Stimulated activated CD4-positive, alpha-beta T cell treated with anti-CD3 and anti-CD28 coated beads, Interleukin-1b, Interleukin-23, amount 100 ng/mL, for 48 hours (primary cell): Measurements from ENCODE around the gene MKRN2.

ENCODE experiments used
- DNase-seq: peaks from one replicate; pipeline ENCODE4 v3.0.0-alpha.2; 2020

MKRN2 gene

GRCh38 chr3:12557473-12558100 lies 700 bp downstream of the MKRN2 start:
- no peak for DNase-seq

GRCh38 chr3:12558706-12559105 lies 1.8 kb downstream of the MKRN2 start:
- no peak for DNase-seq

- DNase-seq: no peak
These were observed 2.6 kb downstream of the MKRN2 start for GRCh38 chr3:12559520-12559919.

- DNase-seq: peak; percentile 43
These were observed 3.8 kb downstream of the MKRN2 start for GRCh38 chr3:12560505-12561190.

- DNase-seq: no peak
These were observed 4.5 kb downstream of the MKRN2 start for GRCh38 chr3:12561397-12561796.

- DNase-seq: no peak
These were observed 5.6 kb downstream of the MKRN2 start for GRCh38 chr3:12562451-12562850.

GRCh38 chr3:12566976-12567375 lies 10.1 kb downstream of the MKRN2 start:
- DNase-seq: no peak

- no peak for DNase-seq
These were observed 11.9 kb downstream of the MKRN2 start for GRCh38 chr3:12568747-12569146.

GRCh38 chr3:12569836-12570235 lies 12.9 kb downstream of the MKRN2 start:
- no peak for DNase-seq

GRCh38 chr3:12571986-12572385 lies 15.1 kb downstream of the MKRN2 start:
- no peak for DNase-seq

- no peak for DNase-seq
These were observed 17.2 kb downstream of the MKRN2 start for GRCh38 chr3:12574131-12574530.

- DNase-seq: no peak
These were observed 17.8 kb downstream of the MKRN2 start for GRCh38 chr3:12574661-12575060.

GRCh38 chr3:12577379-12577778 lies 20.5 kb downstream of the MKRN2 start:
- DNase-seq: no peak

- no peak for DNase-seq
These were observed 21.9 kb downstream of the MKRN2 start for GRCh38 chr3:12578742-12579141.

- no peak for DNase-seq
These were observed 22.6 kb downstream of the MKRN2 start for GRCh38 chr3:12579456-12579855.

GRCh38 chr3:12579905-12580304 lies 23.0 kb downstream of the MKRN2 start:
- DNase-seq: no peak

GRCh38 chr3:12582730-12583129 lies 25.8 kb downstream of the MKRN2 start:
- no peak for DNase-seq

GRCh38 chr3:12583280-12583679 lies 26.4 kb downstream of the MKRN2 start:
- DNase-seq: no peak

- no peak for DNase-seq
These were observed 27.2 kb downstream of the MKRN2 start for GRCh38 chr3:12584083-12584482.

- no peak for DNase-seq
These were observed 28.3 kb downstream of the MKRN2 start for GRCh38 chr3:12585181-12585580.

- no peak for DNase-seq
These were observed 29.1 kb downstream of the MKRN2 start for GRCh38 chr3:12585970-12586369.

- DNase-seq: no peak
These were observed 29.5 kb downstream of the MKRN2 start for GRCh38 chr3:12586403-12586802.

GRCh38 chr3:12588039-12589009 lies 31.4 kb downstream of the MKRN2 start:
- no peak for DNase-seq

GRCh38 chr3:12590096-12590495 lies 33.2 kb downstream of the MKRN2 start:
- no peak for DNase-seq
